HepG2 (cell line): Measurements from ENCODE around the gene COQ3. TPM values are rescaled to one million over a fixed set of nuclear protein-coding genes. Genes with fewer than 3 reads are reported as not detected.

Source experiments
- BRCA1 ChIP-seq: sonication (generic); formaldehyde crosslinking; IDR thresholded peaks from 2 replicates; pipeline ENCODE4 v1.4.0; 2020; ENCODE audit warnings: missing genetic modification reagents
- DNMT3B ChIP-seq: conservative IDR thresholded peaks from 2 replicates; pipeline ENCODE4 v1.6.1; 2016; ENCODE audit warnings: missing biosample characterization, control low read depth
- NR3C1 ChIP-seq: sonication (generic); formaldehyde crosslinking; IDR thresholded peaks from 2 replicates; pipeline ENCODE4 v1.4.0; 2020; ENCODE audit warnings: missing genetic modification reagents
- RELA ChIP-seq: sonication (generic); formaldehyde crosslinking; IDR thresholded peaks from 2 replicates; pipeline ENCODE4 v1.4.0; 2020; ENCODE audit warnings: missing genetic modification reagents
- YEATS4 ChIP-seq: sonication (generic); formaldehyde crosslinking; IDR thresholded peaks from 2 replicates; pipeline ENCODE4 v1.4.0; 2020; ENCODE audit warnings: missing genetic modification reagents, borderline replicate concordance
- ZNF12 ChIP-seq: sonication (generic); formaldehyde crosslinking; IDR thresholded peaks from 2 replicates; pipeline ENCODE4 v1.5.0; 2020; ENCODE audit warnings: missing genetic modification reagents
- ZNF234 ChIP-seq: sonication (generic); formaldehyde crosslinking; conservative IDR thresholded peaks from 2 replicates; pipeline ENCODE4 v1.5.1; 2020; ENCODE audit warnings: mild to moderate bottlenecking, missing genetic modification reagents
- ZNF709 ChIP-seq: sonication (generic); formaldehyde crosslinking; IDR thresholded peaks from 2 replicates; pipeline ENCODE4 v1.5.0; 2020; ENCODE audit warnings: mild to moderate bottlenecking, missing genetic modification reagents
- polyA plus RNA-seq, 8 experiments: library from polyadenylated mRNA; depleted of rRNA in 3 of 8; stranded (reverse) in 7 of 8; unstranded in 1 of 8; fragments of >200 nt; fragmentation: Illumina TruSeq in 4 of 8; extraction: Trizol in 4 of 8; gene quantifications; 2 replicates each; pipeline versions ENCODE4 v1.2.1 to v1.2.3, GENCODE V29; 2011 to 2016; ENCODE audit warnings: low read depth in 4 of 8, missing spikeins in 1 of 8, mixed read lengths in 1 of 8; ENCODE audit not compliant: insufficient read depth in 1 of 8
- total RNA-seq, 5 experiments: library from RNA; depleted of rRNA; stranded (reverse); fragments of >200 nt; fragmentation: Illumina TruSeq; extraction: Trizol; gene quantifications; 2 replicates each; pipeline ENCODE4 v1.2.3, GENCODE V29; 2016; ENCODE audit warnings: low read depth in 1 of 5
- TF ChIP-seq, protein P1 (sequence below): sonication (generic); formaldehyde crosslinking; IDR thresholded peaks from 2 replicates; pipeline ENCODE4 v1.4.0; 2020; ENCODE audit warnings: missing genetic modification reagents
- TF ChIP-seq, protein P2 (sequence below): sonication (generic); formaldehyde crosslinking; conservative IDR thresholded peaks from 2 replicates; pipeline ENCODE4 v1.8.0; 2022; ENCODE audit warnings: low read depth, missing genetic modification reagents
- TF ChIP-seq, protein P3 (sequence below): sonication (generic); formaldehyde crosslinking; conservative IDR thresholded peaks from 2 replicates; pipeline ENCODE4 v1.8.1; 2023; ENCODE audit warnings: missing genetic modification reagents
- TF ChIP-seq, protein P4 (sequence below), 2 experiments: fragments of 450-650 bp in 1 of 2; sonication (generic) in 1 of 2; formaldehyde crosslinking in 1 of 2; IDR thresholded peaks; 2 replicates each; pipeline versions ENCODE4 v1.6.1 to v1.8.0; 2016 to 2022; ENCODE audit warnings: antibody characterized with exemption in 1 of 2, mild to moderate bottlenecking in 1 of 2, missing genetic modification reagents in 1 of 2

The COQ3 gene
- total and polyA plus RNA-seq, 2 of the 13 experiments (the other 11 are each of a cell fraction or from before 2014, with no cell fraction given), result 5.3 to 20.5 TPM

DNA sequence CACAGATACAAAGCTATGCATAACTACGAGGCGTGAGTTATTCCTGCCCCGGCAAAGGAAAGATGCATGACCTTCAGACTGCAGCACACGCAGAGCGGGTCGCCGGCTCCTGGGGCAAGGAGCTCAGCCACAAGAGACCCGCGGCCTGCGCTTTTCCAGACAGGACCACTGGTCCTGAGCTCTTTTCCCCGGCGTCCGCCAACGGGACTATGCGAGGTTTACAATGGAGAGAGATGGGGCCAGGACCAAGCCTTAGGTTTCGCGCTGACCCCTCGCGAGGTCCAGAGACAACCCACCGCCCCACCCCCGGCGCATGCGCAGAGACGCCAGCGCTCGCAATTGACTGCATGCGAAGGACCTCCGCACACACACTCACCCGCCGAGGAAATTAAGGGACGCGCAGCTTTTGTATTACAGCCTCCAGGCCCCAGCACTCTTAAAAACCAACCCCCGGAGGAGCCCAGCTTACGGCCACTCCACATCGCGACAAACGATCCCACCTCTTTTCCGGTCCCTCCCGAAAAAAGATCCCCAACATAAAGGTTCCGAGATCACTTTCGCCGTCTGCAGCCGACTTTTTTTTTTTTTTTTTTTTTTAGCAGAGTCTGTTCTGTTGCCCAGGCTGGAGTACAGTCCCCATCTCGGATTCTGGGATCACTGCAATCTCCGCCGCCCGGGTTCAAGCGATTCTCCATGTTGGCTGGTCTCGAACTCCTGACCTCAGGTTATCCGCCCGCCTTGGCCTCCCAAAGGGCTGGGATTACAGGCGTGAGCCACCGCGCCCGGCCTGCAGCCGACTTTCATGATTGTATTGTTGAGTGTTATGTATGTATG, at the start of gene COQ3 (continued):
- TF ChIP-seq, protein P1, sequence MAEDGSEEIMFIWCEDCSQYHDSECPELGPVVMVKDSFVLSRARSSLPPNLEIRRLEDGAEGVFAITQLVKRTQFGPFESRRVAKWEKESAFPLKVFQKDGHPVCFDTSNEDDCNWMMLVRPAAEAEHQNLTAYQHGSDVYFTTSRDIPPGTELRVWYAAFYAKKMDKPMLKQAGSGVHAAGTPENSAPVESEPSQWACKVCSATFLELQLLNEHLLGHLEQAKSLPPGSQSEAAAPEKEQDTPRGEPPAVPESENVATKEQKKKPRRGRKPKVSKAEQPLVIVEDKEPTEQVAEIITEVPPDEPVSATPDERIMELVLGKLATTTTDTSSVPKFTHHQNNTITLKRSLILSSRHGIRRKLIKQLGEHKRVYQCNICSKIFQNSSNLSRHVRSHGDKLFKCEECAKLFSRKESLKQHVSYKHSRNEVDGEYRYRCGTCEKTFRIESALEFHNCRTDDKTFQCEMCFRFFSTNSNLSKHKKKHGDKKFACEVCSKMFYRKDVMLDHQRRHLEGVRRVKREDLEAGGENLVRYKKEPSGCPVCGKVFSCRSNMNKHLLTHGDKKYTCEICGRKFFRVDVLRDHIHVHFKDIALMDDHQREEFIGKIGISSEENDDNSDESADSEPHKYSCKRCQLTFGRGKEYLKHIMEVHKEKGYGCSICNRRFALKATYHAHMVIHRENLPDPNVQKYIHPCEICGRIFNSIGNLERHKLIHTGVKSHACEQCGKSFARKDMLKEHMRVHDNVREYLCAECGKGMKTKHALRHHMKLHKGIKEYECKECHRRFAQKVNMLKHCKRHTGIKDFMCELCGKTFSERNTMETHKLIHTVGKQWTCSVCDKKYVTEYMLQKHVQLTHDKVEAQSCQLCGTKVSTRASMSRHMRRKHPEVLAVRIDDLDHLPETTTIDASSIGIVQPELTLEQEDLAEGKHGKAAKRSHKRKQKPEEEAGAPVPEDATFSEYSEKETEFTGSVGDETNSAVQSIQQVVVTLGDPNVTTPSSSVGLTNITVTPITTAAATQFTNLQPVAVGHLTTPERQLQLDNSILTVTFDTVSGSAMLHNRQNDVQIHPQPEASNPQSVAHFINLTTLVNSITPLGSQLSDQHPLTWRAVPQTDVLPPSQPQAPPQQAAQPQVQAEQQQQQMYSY (CRISPR knock-in tag), result no peak
- TF ChIP-seq ZNF709 (CRISPR knock-in tag) (0 out of 2 replicates have a peak, but pooled peaks have one; percentile 68), RELA (CRISPR knock-in tag) (no peak), ZNF234 (0 out of 2 replicates have a peak, but pooled peaks have one; percentile 33), BRCA1 (CRISPR knock-in tag) (0 out of 2 replicates have a peak, but pooled peaks have one; percentile 28), ZNF12 (CRISPR knock-in tag) (no peak; the same call in 1 of the 2 replicates), DNMT3B (CRISPR knock-in tag) (no peak), NR3C1 (CRISPR knock-in tag) (no peak), YEATS4 (CRISPR knock-in tag) (peak; percentile 65; the same call in 1 of the 2 replicates)
- TF ChIP-seq, protein P2, sequence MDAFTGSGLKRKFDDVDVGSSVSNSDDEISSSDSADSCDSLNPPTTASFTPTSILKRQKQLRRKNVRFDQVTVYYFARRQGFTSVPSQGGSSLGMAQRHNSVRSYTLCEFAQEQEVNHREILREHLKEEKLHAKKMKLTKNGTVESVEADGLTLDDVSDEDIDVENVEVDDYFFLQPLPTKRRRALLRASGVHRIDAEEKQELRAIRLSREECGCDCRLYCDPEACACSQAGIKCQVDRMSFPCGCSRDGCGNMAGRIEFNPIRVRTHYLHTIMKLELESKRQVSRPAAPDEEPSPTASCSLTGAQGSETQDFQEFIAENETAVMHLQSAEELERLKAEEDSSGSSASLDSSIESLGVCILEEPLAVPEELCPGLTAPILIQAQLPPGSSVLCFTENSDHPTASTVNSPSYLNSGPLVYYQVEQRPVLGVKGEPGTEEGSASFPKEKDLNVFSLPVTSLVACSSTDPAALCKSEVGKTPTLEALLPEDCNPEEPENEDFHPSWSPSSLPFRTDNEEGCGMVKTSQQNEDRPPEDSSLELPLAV (CRISPR knock-in tag), result no peak
- TF ChIP-seq, protein P3, sequence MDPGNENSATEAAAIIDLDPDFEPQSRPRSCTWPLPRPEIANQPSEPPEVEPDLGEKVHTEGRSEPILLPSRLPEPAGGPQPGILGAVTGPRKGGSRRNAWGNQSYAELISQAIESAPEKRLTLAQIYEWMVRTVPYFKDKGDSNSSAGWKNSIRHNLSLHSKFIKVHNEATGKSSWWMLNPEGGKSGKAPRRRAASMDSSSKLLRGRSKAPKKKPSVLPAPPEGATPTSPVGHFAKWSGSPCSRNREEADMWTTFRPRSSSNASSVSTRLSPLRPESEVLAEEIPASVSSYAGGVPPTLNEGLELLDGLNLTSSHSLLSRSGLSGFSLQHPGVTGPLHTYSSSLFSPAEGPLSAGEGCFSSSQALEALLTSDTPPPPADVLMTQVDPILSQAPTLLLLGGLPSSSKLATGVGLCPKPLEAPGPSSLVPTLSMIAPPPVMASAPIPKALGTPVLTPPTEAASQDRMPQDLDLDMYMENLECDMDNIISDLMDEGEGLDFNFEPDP (CRISPR knock-in tag), result no peak
- TF ChIP-seq, protein P4, sequence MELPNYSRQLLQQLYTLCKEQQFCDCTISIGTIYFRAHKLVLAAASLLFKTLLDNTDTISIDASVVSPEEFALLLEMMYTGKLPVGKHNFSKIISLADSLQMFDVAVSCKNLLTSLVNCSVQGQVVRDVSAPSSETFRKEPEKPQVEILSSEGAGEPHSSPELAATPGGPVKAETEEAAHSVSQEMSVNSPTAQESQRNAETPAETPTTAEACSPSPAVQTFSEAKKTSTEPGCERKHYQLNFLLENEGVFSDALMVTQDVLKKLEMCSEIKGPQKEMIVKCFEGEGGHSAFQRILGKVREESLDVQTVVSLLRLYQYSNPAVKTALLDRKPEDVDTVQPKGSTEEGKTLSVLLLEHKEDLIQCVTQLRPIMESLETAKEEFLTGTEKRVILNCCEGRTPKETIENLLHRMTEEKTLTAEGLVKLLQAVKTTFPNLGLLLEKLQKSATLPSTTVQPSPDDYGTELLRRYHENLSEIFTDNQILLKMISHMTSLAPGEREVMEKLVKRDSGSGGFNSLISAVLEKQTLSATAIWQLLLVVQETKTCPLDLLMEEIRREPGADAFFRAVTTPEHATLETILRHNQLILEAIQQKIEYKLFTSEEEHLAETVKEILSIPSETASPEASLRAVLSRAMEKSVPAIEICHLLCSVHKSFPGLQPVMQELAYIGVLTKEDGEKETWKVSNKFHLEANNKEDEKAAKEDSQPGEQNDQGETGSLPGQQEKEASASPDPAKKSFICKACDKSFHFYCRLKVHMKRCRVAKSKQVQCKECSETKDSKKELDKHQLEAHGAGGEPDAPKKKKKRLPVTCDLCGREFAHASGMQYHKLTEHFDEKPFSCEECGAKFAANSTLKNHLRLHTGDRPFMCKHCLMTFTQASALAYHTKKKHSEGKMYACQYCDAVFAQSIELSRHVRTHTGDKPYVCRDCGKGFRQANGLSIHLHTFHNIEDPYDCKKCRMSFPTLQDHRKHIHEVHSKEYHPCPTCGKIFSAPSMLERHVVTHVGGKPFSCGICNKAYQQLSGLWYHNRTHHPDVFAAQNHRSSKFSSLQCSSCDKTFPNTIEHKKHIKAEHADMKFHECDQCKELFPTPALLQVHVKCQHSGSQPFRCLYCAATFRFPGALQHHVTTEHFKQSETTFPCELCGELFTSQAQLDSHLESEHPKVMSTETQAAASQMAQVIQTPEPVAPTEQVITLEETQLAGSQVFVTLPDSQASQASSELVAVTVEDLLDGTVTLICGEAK (IDR thresholded peaks at IDR 0.05), result peak; percentile 46; the same call in 1 of the 2 replicates
- TF ChIP-seq, protein P4 (CRISPR knock-in tag; IDR thresholded peaks at IDR 0.05), result peak; percentile 34; the same call in 1 of the 2 replicates
